Measurements from ENCODE around the gene CHGA. TPM values are rescaled to one million over a fixed set of nuclear protein-coding genes. Genes with fewer than 3 reads are reported as not detected.

Gene CHGA
- total RNA-seq, 2 donors from 2014 or later, result not detected

GRCh38 chr14:92971601-92972180 lies 48.7 kb downstream of the CHGA start:
- ATAC-seq, result no peak
- no peak overlapping the region for H3K27ac Mint-ChIP-seq

GRCh38 chr14:92973261-92973797 lies 50.4 kb downstream of the CHGA start:
- peaks cover 6 to 31% of the 10 kb centered on the region in 2 donors for H3K4me1 Mint-ChIP-seq (ENCODE audit: low read depth in 2 of 2)
- no peak overlapping the region for H3K4me3 Mint-ChIP-seq
- H3K27ac Mint-ChIP-seq, result no peak overlapping the region
- H3K27me3 Mint-ChIP-seq, result no peaks in the 10 kb centered on the region
- peaks cover 16% of the 10 kb centered on the region for H3K9me3 Mint-ChIP-seq
- DNase-seq (ENCODE audit: low spot score), result no peak
- ATAC-seq, result no peak
- peaks cover 27% of the 10 kb centered on the region for H3K36me3 Mint-ChIP-seq

More at GRCh38 chr14:92971601-92972180, 48.7 kb downstream of the CHGA start:
- Mint-ChIP-seq H3K9me3 (peaks cover 11% of the 10 kb centered on the region), H3K4me1 (ENCODE audit: low read depth in 2 of 2) (peaks cover 6 to 25% of the 10 kb centered on the region in 2 donors), H3K36me3 (peaks cover 16% of the 10 kb centered on the region), H3K4me3 (no peak overlapping the region), H3K27me3 (no peaks in the 10 kb centered on the region)
- DNase-seq (ENCODE audit: low spot score), result no peak

- H3K4me3 Mint-ChIP-seq, result no peak overlapping the region
- peaks cover 27% of the 10 kb centered on the region for H3K36me3 Mint-ChIP-seq
- no peak for ATAC-seq
- peaks cover 16% of the 10 kb centered on the region for H3K9me3 Mint-ChIP-seq
- peaks cover 6 to 31% of the 10 kb centered on the region in 2 donors for H3K4me1 Mint-ChIP-seq (ENCODE audit: low read depth in 2 of 2)
- H3K27me3 Mint-ChIP-seq, result no peaks in the 10 kb centered on the region
- no peak for DNase-seq (ENCODE audit: low spot score)
- H3K27ac Mint-ChIP-seq, result no peak overlapping the region
Observed at GRCh38 chr14:92973798-92974372, 50.9 kb downstream of the CHGA start.

GRCh38 chr14:92974541-92975345 lies 51.8 kb downstream of the CHGA start:
- DNase-seq (ENCODE audit: low spot score), result no peak
- Mint-ChIP-seq H3K27ac (no peak overlapping the region), H3K4me3 (no peak overlapping the region), H3K9me3 (peaks cover 23% of the 10 kb centered on the region), H3K4me1 (ENCODE audit: low read depth in 2 of 2) (peaks cover 6 to 37% of the 10 kb centered on the region in 2 donors), H3K27me3 (no peaks in the 10 kb centered on the region), H3K36me3 (peaks cover 36% of the 10 kb centered on the region)
- ATAC-seq, result peak in 1 of 2 donors; percentile 20

GRCh38 chr14:92976268-92976667 lies 53.3 kb downstream of the CHGA start:
- peaks cover 37% of the 10 kb centered on the region for H3K36me3 Mint-ChIP-seq
- peaks cover 7 to 35% of the 10 kb centered on the region in 2 donors for H3K4me1 Mint-ChIP-seq (ENCODE audit: low read depth in 2 of 2)
- H3K27ac Mint-ChIP-seq, result no peak overlapping the region
- DNase-seq (ENCODE audit: low spot score) (no peak), ATAC-seq (no peak)
- H3K4me3 Mint-ChIP-seq, result no peak overlapping the region
- H3K9me3 Mint-ChIP-seq, result peaks cover 23% of the 10 kb centered on the region
- H3K27me3 Mint-ChIP-seq, result no peaks in the 10 kb centered on the region

- Mint-ChIP-seq H3K9me3 (peaks cover 23% of the 10 kb centered on the region), H3K27me3 (no peaks in the 10 kb centered on the region), H3K27ac (no peak overlapping the region), H3K36me3 (peaks cover 37% of the 10 kb centered on the region), H3K4me1 (ENCODE audit: low read depth in 2 of 2) (peaks cover 6 to 32% of the 10 kb centered on the region in 2 donors), H3K4me3 (no peak overlapping the region)
- ATAC-seq, result no peak
- no peak for DNase-seq (ENCODE audit: low spot score)
Observed at GRCh38 chr14:92978229-92979021, 55.5 kb downstream of the CHGA start.

GRCh38 chr14:92980866-92981265 lies 57.9 kb downstream of the CHGA start:
- no peak overlapping the region for H3K4me3 Mint-ChIP-seq
- DNase-seq (ENCODE audit: low spot score) (no peak), ATAC-seq (no peak)
- H3K27ac Mint-ChIP-seq, result no peak overlapping the region
- peaks cover 13 to 33% of the 10 kb centered on the region in 2 donors for H3K4me1 Mint-ChIP-seq (ENCODE audit: low read depth in 2 of 2)
- H3K36me3 Mint-ChIP-seq, result peaks cover 34% of the 10 kb centered on the region
- peaks cover 22% of the 10 kb centered on the region for H3K9me3 Mint-ChIP-seq
- no peaks in the 10 kb centered on the region for H3K27me3 Mint-ChIP-seq

GRCh38 chr14:92981726-92982125 lies 58.8 kb downstream of the CHGA start:
- H3K27ac Mint-ChIP-seq, result peak overlapping the region in 1 of 2 donors; percentile 19
- H3K27me3 Mint-ChIP-seq, result no peaks in the 10 kb centered on the region
- H3K4me3 Mint-ChIP-seq, result no peak overlapping the region
- peaks cover 26% of the 10 kb centered on the region for H3K36me3 Mint-ChIP-seq
- H3K9me3 Mint-ChIP-seq, result peaks cover 16% of the 10 kb centered on the region
- ATAC-seq (no peak), DNase-seq (ENCODE audit: low spot score) (no peak)
- H3K4me1 Mint-ChIP-seq (ENCODE audit: low read depth in 2 of 2), result peaks cover 13 to 35% of the 10 kb centered on the region in 2 donors

- H3K4me3 Mint-ChIP-seq, result no peak overlapping the region
- peaks cover 14% of the 10 kb centered on the region for H3K36me3 Mint-ChIP-seq
- ATAC-seq, result no peak
- H3K4me1 Mint-ChIP-seq (ENCODE audit: low read depth in 2 of 2), result peaks cover 13 to 26% of the 10 kb centered on the region in 2 donors
- DNase-seq (ENCODE audit: low spot score), result no peak
- H3K27ac Mint-ChIP-seq, result no peak overlapping the region
- H3K27me3 Mint-ChIP-seq, result no peaks in the 10 kb centered on the region
- peaks cover 7% of the 10 kb centered on the region for H3K9me3 Mint-ChIP-seq
Observed at GRCh38 chr14:92982956-92983355, 60.0 kb downstream of the CHGA start.

GRCh38 chr14:92984082-92984788 lies 61.3 kb downstream of the CHGA start:
- DNase-seq (ENCODE audit: low spot score) (no peak), ATAC-seq (no peak)
- Mint-ChIP-seq H3K36me3 (peaks cover 6% of the 10 kb centered on the region), H3K27ac (no peak overlapping the region), H3K4me1 (ENCODE audit: low read depth in 2 of 2) (peaks cover 13 to 22% of the 10 kb centered on the region in 2 donors), H3K27me3 (no peaks in the 10 kb centered on the region), H3K9me3 (peaks cover 4% of the 10 kb centered on the region), H3K4me3 (no peak overlapping the region)
